GM19438 (cell line): ENCODE results near the gene BPGM.

ENCODE experiments used
- ATAC-seq: cut with Tn5 transposase; IDR thresholded peaks from one replicate; pipeline ENCODE4 v1.9.1; 2021; ENCODE audit warnings: low read depth; ENCODE audit not compliant: unreplicated experiment

Gene BPGM

GRCh38 chr7:134694767-134695166 lies 48.1 kb downstream of the BPGM start:
- no peak for ATAC-seq

DNA sequence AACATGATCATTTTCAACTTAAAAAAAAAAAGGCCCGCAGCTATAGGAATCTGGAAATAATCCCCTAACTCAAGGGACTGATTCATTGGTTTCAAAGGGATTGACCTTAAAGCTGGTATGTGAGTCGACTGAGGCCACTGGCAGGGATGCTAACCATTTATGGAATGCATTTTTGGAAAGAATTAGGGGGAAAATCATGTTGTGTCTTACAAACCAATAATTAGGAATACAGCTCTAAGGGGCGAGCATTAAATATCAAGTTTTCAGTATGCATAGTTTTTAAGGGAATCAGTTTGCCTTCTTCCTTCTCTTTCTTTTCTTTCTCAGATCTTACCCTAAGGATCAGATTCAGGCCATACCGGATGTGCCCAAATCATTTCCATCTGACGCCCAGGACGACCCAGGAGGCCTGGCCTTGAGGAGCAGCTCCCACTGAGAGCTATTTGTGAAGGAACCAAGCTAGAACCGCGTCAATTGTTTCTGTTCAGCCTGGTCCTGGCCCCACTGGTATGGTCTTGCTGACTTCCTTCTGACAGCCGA lies 48.7 kb downstream of the BPGM start:
- no peak for ATAC-seq

GRCh38 chr7:134696261-134696660 lies 49.6 kb downstream of the BPGM start:
- no peak for ATAC-seq

DNA sequence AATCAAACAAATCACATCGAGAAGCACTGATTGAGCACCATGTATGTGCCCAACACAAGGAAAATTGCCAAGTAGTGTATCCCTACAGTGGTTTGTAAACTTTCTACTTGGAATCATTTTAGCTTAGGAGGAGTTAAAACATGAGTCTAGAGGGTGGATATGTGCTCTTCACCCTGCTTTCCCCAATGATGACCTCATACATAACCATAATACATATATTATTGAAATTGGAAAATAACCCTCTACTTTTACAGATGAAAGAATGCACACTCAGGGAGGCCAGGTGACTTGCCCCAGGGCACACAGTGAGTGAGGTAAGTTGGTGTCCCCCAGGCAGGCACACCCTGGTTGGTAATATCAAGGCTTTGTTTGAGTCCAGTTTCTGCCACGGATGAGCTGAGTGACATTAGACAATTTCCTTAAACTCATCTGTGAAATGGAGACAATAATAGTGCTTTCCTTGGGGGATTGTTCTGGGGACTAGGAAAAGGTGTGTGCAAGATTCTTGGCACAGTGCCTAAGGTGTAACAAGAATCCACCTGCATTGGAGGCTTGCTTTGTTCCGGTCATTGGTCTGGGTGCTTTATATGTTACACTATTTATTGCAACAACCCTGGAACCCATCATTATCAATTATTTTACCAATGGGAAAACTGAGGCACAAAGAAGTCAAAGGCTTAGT lies 50.7 kb downstream of the BPGM start:
- ATAC-seq = no peak

DNA sequence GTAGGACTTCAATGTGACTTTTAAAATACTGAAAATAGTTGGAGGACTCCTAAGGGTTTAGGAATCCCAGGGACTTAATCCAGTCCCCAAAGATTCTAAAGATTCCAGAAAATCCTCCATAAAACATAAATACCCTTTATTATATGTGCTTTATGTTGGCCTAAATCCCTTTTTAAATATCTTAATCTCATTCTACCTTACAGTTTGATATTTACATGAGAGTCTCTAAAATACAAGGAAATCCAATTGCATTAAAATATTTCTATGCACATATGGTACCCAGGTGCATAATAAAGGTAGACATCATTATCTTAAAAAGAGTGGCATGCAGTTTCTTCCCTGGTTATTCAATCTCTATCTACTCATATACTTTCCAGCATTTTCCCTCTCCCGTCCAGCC lies 51.8 kb downstream of the BPGM start:
- no peak for ATAC-seq

- no peak for ATAC-seq
Observed at GRCh38 chr7:134699021-134699818, 52.6 kb downstream of the BPGM start.

- ATAC-seq = no peak
Observed at GRCh38 chr7:134699899-134700298, 53.2 kb downstream of the BPGM start.

DNA sequence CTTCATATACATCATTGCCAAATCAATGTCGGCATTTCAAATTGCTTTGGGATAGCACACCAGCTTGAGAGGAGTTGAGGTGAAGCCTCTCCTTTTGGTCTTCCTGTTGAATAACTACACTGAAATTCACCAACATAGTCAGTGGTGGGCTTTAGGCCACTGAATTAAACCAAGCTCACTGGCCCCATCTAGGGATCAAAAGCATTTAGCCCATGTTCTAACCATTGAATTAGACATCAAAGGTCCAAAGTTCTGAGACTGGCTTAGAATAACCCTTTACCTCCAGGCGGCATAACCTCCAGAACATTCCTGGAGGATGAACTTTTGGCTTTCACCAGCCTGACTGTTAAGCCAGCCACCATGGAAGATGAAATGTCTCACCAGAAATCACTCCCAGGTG lies 54.6 kb downstream of the BPGM start:
- ATAC-seq = no peak

GRCh38 chr7:134702366-134703240 lies 56.0 kb downstream of the BPGM start:
- ATAC-seq = no peak

GRCh38 chr7:134703241-134703594 lies 56.6 kb downstream of the BPGM start:
- no peak for ATAC-seq

DNA sequence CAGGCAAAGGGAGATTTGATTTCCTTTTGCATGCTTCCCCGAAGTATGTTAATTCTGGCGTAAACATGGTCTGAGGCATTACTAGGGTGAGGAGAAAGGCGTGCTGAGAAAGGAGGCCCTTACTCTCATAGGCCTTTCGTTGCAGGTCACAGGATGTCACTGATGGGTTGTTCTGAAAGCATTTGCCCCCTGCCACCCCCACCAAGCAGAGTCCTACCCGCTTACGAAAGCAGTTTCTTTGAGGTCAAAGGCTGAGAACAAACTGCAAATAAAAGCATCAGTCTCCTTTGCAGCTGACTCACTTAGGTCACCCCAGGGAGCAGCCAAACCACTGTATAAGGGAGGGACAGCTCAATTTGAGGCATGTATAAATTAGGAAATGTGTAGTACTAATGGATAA lies 57.1 kb downstream of the BPGM start:
- ATAC-seq = no peak

GRCh38 chr7:134704827-134705226 lies 58.2 kb downstream of the BPGM start:
- no peak for ATAC-seq

GRCh38 chr7:134705716-134706115 lies 59.1 kb downstream of the BPGM start:
- ATAC-seq = no peak

GRCh38 chr7:134706468-134706867 lies 59.8 kb downstream of the BPGM start:
- no peak for ATAC-seq

DNA sequence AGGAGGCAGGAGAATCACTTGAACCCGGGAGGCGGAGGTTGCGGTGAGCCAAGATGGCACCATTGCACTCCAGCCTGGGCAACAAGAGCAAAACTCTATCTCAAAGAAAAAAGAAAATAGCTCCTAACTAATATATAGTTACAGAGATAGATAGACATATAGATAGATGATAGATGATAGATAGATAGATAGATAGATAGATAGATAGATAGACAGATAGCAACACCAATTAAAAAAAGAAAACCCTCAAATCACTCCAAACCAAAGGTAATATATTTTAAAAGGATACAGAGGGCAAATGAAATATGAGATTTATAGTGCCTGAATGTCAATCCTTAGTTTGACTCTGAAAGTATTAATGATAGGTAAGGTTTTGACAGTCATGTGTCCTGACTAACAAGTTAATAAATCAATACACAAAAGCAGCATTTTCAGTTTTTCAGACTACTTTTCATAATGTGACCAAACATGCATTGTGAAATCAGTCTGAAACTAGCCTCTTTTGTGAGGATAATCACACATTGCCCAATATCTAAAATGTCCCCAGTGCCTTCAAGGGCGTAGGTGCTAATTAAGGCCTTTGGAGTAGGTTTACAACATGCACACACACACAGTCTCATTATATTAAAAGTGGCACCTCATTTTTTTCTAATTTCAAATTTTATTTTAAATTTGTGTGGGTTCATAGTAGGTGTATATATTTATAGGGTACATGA lies 61.2 kb downstream of the BPGM start:
- no peak for ATAC-seq

DNA sequence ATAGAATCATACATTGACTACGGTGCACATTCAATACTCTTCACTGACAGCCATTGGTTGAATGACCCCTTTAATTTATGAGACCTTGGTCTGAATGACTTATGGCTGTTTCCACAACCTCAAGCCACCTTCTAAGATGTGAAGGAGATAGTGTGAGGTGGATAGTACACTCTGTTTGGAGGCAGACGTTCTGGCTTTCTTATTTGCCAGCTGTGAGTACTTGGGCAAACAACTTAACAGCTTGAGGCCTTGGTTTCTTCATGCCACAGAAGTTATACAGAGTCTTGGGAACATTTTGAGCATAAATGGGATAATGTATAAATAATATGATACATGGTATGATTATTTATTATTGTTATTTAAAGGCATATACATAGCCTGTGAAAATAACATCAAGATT lies 62.0 kb downstream of the BPGM start:
- no peak for ATAC-seq

DNA sequence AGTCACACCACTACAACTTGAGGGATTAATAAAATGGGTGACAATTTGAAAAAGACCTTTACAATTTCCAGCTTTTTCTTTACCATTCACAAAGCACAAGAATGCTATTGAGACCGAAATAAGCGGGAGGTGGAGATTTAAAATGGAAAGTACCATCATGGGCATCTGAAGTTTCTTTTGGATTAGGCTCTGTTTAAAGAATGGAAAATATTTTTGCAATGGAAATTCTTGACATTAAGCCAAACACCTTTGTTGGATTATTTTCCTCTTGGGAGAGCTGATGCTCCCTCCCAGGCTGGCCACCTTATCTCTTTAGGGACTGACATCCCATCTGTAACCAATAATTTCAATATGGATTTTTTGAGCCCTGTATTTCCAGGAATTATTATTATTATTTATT lies 62.5 kb downstream of the BPGM start:
- ATAC-seq = no peak

- ATAC-seq = no peak
Observed at GRCh38 chr7:134710511-134710853, 63.8 kb downstream of the BPGM start.

GRCh38 chr7:134710854-134711624 lies 64.4 kb downstream of the BPGM start:
- no peak for ATAC-seq

GRCh38 chr7:134712196-134712595 lies 65.5 kb downstream of the BPGM start:
- ATAC-seq = no peak
